ENCODE measurements around the gene HDAC9.

DNA sequence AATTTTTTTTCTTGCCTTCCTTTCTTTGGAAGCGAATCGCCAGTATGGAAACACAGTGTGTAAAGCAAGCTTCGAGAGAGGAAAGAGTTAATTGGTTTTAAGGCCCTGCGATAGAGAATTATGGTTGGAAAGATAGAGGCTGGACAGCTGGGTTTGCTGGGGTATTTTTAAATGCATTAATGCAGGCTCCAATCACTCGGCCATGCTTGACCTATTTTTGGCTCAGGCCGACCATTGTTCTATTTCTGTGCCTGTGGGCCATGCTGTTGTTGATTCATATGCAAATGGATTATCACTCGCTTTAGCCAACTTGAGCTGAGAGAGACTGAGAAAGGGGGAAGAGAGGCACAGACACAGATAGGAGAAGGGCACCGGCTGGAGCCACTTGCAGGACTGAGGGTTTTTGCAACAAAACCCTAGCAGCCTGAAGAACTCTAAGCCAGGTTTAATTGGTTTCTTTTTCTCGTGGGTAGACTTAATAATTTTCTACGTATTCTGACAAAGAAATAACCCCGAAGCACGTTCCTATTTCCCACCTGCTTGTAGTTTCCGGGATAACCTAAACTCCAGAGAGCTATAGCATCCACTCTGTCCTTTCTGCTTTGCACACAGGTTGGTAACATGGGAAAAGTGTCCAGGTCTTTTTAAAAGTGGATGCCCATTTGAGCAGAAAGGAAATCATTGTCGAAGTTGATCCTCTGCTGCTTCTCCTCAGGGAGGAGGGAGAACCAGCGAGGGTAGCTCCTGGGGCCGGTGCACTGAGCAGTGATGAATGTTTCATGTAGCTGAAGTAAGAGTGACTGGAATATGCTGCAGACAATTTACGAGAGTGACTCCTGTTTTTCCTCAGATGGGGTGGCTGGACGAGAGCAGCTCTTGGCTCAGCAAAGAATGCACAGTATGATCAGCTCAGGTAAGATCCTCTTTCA, at the start of gene HDAC9:
- TF ChIP-seq, protein P1, sequence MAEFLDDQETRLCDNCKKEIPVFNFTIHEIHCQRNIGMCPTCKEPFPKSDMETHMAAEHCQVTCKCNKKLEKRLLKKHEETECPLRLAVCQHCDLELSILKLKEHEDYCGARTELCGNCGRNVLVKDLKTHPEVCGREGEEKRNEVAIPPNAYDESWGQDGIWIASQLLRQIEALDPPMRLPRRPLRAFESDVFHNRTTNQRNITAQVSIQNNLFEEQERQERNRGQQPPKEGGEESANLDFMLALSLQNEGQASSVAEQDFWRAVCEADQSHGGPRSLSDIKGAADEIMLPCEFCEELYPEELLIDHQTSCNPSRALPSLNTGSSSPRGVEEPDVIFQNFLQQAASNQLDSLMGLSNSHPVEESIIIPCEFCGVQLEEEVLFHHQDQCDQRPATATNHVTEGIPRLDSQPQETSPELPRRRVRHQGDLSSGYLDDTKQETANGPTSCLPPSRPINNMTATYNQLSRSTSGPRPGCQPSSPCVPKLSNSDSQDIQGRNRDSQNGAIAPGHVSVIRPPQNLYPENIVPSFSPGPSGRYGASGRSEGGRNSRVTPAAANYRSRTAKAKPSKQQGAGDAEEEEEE (CRISPR knock-in tag; IDR thresholded peaks at IDR 0.05; ENCODE audit: borderline replicate concordance), result no peak
- TF ChIP-seq, protein P2, sequence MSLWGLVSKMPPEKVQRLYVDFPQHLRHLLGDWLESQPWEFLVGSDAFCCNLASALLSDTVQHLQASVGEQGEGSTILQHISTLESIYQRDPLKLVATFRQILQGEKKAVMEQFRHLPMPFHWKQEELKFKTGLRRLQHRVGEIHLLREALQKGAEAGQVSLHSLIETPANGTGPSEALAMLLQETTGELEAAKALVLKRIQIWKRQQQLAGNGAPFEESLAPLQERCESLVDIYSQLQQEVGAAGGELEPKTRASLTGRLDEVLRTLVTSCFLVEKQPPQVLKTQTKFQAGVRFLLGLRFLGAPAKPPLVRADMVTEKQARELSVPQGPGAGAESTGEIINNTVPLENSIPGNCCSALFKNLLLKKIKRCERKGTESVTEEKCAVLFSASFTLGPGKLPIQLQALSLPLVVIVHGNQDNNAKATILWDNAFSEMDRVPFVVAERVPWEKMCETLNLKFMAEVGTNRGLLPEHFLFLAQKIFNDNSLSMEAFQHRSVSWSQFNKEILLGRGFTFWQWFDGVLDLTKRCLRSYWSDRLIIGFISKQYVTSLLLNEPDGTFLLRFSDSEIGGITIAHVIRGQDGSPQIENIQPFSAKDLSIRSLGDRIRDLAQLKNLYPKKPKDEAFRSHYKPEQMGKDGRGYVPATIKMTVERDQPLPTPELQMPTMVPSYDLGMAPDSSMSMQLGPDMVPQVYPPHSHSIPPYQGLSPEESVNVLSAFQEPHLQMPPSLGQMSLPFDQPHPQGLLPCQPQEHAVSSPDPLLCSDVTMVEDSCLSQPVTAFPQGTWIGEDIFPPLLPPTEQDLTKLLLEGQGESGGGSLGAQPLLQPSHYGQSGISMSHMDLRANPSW (CRISPR knock-in tag; IDR thresholded peaks at IDR 0.05; ENCODE audit: borderline replicate concordance), result no peak
- TF ChIP-seq, protein P3, sequence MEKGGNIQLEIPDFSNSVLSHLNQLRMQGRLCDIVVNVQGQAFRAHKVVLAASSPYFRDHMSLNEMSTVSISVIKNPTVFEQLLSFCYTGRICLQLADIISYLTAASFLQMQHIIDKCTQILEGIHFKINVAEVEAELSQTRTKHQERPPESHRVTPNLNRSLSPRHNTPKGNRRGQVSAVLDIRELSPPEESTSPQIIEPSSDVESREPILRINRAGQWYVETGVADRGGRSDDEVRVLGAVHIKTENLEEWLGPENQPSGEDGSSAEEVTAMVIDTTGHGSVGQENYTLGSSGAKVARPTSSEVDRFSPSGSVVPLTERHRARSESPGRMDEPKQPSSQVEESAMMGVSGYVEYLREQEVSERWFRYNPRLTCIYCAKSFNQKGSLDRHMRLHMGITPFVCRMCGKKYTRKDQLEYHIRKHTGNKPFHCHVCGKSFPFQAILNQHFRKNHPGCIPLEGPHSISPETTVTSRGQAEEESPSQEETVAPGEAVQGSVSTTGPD (CRISPR knock-in tag; IDR thresholded peaks at IDR 0.05), result no peak
- TF ChIP-seq KAT7 (CRISPR knock-in tag; IDR thresholded peaks at IDR 0.05; ENCODE audit: borderline replicate concordance) (no peak), ZEB1 (IDR thresholded peaks at IDR 0.05; ENCODE audit: insufficient replicate concordance, low read depth) (no peak), ZBTB3 (CRISPR knock-in tag; IDR thresholded peaks at IDR 0.05; ENCODE audit: borderline replicate concordance, low read depth) (no peak), ZFP1 (CRISPR knock-in tag; IDR thresholded peaks at IDR 0.05) (no peak), CBX5 (CRISPR knock-in tag; IDR thresholded peaks at IDR 0.05; ENCODE audit: borderline replicate concordance) (no peak), ZNF780A (CRISPR knock-in tag; IDR thresholded peaks at IDR 0.05) (no peak), SALL2 (CRISPR knock-in tag; IDR thresholded peaks at IDR 0.05) (no peak)
- TF ChIP-seq, protein P4, sequence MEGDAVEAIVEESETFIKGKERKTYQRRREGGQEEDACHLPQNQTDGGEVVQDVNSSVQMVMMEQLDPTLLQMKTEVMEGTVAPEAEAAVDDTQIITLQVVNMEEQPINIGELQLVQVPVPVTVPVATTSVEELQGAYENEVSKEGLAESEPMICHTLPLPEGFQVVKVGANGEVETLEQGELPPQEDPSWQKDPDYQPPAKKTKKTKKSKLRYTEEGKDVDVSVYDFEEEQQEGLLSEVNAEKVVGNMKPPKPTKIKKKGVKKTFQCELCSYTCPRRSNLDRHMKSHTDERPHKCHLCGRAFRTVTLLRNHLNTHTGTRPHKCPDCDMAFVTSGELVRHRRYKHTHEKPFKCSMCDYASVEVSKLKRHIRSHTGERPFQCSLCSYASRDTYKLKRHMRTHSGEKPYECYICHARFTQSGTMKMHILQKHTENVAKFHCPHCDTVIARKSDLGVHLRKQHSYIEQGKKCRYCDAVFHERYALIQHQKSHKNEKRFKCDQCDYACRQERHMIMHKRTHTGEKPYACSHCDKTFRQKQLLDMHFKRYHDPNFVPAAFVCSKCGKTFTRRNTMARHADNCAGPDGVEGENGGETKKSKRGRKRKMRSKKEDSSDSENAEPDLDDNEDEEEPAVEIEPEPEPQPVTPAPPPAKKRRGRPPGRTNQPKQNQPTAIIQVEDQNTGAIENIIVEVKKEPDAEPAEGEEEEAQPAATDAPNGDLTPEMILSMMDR (CRISPR knock-in tag; IDR thresholded peaks at IDR 0.05), result no peak
